GM18867 (cell line): ENCODE results near the gene MARCHF4.

ENCODE experiments used
- ATAC-seq: cut with Tn5 transposase; IDR thresholded peaks from one replicate; pipeline ENCODE4 v1.9.1; 2021; ENCODE audit warnings: mild to moderate bottlenecking, moderate library complexity; ENCODE audit not compliant: unreplicated experiment

MARCHF4 gene, protein sequence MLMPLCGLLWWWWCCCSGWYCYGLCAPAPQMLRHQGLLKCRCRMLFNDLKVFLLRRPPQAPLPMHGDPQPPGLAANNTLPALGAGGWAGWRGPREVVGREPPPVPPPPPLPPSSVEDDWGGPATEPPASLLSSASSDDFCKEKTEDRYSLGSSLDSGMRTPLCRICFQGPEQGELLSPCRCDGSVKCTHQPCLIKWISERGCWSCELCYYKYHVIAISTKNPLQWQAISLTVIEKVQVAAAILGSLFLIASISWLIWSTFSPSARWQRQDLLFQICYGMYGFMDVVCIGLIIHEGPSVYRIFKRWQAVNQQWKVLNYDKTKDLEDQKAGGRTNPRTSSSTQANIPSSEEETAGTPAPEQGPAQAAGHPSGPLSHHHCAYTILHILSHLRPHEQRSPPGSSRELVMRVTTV

DNA sequence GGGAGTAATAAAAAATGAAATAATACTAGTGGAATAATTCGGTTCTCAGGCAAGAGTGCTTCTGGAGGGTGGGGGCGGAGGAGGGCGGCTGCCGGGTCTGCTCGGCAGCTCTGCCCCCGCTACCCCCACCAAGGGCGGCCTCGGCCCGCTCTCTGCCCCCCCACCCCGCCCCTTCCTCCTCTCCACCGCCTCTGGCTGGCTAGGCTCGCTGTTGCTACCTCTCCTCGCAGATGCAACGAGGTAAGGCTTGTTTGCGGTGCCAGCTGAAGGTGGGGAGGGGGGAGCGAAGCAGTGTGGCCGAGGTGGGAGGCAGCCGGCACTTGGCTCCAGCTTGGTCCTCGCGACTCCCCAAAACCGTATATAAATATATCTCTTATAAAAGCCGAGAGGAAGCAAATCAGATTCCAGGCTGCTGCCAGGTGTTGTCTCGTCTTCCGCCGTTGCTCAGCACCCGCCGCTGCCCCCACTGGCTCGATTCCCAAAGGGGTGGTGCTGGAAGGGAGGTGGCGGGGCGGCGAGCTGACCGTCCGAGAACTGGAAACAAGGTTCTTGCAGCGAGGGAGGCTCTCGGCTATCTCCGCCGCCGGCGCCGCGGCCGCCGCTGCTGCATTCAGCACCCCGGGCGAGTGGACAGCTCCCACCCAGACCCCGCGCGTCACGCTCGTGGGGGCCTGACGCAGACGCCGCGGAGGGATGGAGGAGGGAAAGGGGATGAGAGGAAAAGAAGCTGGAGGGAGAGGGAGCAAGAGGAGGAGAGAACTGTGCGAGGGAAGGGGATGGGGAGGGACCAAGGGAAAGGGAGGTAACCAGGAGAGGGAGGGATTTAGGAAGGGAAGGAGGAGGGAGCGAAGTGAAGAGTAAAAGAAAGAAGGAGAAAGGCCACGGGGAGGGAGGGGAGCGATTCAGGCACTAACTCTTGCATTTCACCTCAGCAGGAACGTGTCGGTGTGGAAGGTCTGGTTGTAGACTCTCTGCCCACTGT, at the start of gene MARCHF4:
MARCHF4 (minus strand) TSS at position 763 of the 982 bp plus-strand sequence. CDS start 2,223 bp downstream, outside the sequence.
- ATAC-seq = no peak

DNA sequence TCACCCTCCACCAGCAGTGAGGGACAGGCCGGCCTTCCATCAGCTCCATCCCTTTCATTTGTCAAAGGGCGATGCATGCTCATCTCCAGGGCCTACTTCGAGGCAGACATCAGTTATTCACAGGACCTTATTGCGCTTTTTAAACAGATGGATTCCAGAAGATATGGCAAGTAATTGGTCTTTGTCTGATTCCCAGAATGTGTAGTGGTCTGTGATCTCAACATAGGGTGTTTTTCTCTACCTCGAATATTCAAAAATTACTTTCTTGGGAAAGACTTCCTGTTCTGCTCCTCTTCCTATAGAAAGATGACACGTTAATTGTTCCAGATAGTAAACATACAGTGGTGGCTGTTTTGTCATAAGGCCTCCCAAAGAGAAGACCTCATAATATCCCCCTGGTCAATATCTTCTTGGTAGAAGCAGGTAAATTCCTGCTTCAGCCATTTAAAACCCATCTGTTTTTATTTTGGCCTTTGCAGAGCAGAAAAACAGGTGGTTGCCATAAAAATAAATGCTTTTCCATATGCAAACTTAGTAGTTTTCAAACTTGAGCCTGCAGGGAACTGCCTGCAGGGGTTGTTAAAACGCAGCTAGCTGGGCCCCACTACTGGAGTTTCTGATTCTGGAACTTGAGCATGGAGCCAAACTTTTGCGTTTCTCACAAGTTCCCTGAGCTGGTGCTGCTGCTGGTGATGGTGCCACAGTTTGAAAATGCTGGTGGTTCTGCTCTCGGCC, 48.3 kb upstream of the MARCHF4 start:
- no peak for ATAC-seq

DNA sequence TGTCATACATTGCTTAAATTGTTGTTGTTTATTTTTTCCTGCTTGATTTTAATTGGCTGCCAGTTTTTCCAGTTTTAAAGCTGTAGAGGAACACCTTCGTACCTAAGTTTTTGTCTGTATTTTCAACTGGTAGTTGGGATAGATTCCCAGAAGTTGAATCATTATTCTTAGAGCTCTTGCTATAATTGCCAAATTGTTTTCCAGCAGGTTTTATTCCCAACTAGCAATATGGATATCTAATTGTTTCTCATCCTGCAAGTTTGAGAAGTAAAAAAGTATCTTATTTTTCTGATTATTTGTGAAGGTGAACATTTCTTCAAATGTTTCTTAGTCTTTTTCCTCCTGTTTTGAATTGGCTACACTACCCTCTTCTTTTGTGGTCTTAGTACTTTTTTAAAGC, 46.7 kb upstream of the MARCHF4 start:
- no peak for ATAC-seq

DNA sequence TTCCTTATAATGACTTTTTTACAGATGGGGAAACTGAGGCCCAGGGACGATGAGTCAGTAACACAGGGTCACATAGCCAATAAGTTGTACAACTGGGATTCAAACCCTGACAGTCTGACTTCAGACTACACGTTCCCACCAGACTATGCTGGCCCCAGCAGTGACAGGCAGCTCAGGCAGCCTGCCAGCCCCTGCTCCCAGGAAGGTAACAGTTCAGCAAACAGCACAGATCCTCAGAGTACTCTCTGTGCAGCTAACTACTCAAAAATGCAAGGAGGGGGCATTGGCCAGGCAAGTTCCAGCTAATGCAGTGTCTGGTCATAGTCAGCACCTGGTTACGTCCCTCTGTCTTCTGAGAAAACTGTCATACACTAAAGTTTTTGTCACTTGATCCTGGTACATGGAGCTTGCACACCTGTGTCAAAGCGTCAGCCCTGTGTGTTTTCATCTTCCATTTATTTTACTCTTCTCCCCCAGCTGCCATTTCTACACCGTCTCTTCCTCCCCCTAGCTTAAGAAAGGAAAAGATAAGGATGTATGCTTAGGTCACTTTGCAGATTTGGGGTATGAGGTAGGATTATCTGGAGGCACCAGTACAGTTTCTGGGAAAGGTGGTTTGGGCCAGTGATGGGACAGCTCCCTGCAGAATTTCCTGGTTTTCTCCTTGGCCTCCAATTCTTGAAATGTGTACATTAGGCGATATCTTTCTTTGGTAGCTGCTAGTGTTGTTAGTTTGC, 44.5 kb upstream of the MARCHF4 start:
- no peak for ATAC-seq

DNA sequence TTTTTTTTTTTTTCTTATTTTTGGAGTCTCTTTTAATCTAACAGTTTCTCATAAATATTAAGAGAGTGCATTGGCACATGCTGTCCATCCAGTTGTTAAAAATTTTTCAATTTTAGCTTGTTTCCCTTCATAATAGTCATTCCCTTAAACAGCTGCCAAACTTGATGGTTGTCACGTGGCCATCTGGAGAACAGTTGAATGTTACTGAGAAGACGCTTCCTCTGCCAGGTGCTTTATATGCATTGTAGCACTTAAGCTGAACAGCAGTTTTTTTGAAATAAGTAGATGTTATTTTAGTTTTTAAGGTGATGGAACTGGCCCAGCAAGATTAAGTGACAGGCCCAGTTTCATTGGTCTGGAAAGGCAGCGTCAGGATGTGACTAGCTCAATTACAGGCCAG, 43.3 kb upstream of the MARCHF4 start:
- ATAC-seq = no peak

DNA sequence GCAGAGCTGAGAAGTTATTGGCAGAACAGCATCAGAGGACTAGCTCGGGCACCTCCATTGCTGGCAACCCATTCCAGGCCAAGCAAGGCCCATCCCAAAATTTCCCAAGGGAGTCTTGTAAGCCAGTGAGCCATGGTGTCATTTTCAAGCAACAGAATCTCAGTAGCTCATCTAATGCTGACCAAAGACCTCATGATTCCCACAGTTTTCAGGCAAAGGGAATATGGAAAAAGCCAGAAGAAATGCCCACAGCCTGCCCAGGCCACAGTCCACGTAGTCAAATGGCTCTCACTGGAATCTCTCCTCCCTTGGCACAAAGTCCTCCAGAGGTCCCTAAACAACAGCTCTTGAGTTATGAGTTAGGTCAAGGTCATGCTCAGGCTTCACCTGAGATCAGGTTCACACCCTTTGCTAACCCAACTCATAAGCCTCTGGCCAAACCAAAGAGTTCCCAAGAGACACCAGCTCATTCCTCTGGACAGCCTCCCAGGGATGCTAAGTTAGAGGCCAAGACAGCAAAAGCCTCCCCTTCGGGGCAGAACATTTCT, 42.6 kb upstream of the MARCHF4 start:
- no peak for ATAC-seq

DNA sequence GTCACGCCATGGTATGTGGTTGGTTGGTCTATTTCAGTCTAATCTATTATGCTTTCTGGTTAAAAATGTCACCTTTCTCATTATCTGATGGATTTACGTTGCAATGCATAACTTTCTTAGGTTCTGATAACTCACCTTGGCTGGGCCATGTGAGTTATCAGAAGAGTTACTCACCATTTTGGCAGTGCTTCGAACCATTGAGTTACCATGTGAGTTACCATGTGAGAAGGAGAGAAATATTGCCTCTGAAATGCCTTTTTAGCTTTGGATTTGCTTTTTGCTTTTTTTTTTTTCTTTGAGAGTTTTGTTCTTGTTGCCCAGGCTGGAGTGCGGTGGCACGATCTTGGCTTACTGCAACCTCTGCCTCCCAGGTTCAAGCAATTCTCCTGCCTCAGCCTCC, 41.6 kb upstream of the MARCHF4 start:
- no peak for ATAC-seq

DNA sequence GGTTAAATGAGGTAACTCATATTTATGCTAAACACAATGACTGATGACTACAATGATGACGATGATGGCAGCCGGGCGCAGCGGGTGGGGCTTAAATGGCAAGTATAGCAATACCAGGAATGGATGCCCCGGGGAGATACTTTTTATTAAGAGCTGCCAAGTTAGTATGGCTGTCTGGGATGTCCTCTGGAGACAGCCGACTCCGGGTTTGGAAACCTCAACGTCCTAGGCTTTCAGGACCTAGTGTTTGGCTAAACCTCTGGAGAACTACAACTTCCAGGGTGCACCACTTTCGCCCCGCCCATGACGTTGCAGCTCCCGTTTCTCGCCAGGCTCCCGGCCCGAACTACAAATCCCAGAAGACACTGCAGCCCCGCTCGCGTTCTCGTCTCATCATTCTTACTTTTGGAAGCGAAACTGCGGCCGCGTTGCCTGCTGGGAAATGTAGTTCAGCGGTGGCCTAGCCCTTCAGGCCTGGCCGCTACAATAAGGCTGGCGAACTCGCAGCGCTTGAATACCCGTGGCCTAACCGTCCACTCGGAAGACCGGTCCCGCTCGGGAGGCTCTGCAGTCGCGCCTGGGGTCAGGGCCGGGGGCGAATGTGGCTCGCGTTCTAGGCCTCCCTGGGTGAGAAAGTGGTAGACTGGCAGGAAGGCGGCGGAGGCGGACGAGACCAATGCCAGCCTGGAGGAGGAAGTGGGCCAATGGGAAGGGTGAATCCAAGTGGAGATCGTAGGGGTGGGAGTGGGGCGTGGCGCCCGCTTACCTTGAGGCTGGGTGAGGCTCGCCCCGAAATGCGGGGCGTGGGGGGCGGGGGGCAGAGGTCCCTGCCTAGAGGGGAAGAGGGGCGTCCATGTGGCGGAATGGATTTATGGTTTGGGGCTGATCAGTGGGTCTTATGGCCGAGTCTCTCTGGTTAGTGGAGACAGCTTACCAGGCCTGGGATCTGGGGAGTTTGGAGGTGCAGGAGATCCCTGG, 40.0 kb upstream of the MARCHF4 start, which contains the start of gene SMARCAL1:
SMARCAL1 (plus strand) TSS at position 463 of the 978 bp plus-strand sequence. CDS start 2,221 bp downstream, outside the sequence.
- peak; percentile 86 for ATAC-seq

DNA sequence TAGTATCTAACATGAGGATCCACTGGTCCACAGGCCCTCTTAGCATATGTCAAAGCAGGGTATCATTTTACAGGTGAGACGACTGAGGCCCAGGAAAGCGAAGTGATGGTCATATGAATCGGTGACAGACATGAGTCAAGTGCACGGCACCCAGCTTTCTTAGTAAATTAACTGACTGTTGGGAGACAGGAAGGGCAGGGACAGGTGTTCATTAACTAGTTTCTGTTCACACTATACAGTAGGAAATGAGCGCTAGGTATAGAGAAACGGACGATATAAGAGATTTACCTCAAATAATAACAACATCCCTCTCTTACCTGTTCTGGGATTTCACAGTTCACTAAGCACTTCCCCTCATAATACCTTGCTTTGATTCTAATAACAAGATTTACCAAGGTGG, 38.3 kb upstream of the MARCHF4 start:
- ATAC-seq = peak; percentile 34

DNA sequence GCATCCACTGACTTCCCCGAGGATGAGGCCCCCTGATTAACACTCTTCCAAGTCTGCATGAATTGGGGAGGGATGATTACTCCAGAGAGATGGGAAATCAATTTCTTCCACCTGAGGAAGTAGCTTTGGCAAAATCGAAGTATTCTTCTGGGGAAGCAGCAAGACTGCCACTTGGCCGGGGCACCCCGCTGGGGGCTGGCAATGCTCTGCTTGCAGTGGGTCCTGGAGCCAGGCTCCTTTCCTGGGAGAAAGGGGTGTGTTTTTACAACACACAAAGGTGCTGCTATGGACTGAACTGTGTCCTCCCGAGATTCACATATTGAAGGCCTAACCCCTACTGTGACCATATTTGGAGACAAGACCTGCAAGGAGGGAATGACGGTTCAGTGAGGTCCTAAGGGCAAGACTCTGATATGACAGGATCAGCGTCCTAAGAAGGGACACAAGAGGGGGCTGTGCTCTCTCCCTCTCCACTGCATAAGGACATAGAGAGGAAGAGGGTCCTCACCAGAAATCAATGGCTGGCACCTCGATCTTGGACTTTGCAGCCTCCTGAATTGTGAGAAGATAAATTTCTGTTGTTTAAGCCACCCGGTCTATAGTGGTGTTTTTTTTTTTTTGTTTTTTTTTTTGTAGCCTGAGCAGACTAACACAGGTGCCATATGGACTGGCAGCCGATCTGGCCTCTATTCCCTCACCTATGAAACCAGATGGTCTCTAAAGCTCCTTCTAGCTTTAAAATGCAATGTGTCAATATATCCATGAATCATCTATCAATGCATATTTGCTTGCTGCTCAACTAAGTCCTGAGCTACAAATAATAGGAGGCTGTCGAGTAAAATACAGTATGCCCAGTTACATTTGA, 36.4 kb upstream of the MARCHF4 start:
- ATAC-seq = no peak

DNA sequence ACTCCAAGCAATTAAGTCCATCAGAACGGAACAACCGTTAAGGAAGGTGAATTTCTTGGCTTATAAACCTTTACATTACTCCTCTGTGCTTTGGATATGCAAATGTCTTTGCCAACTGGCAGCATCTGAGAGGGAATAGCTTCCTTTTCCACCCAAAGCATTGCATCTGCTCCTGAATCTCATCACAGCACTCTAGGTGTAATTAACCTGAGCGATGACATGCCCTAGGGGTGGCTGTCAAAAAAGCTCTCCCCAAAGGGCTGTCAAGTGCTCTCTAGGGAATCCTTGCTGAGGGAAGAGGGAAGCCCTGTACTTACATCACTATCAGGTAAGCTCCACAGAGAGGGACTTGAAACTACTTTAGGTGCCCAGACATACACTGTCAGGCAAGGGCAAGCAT, 34.5 kb upstream of the MARCHF4 start:
- no peak for ATAC-seq

DNA sequence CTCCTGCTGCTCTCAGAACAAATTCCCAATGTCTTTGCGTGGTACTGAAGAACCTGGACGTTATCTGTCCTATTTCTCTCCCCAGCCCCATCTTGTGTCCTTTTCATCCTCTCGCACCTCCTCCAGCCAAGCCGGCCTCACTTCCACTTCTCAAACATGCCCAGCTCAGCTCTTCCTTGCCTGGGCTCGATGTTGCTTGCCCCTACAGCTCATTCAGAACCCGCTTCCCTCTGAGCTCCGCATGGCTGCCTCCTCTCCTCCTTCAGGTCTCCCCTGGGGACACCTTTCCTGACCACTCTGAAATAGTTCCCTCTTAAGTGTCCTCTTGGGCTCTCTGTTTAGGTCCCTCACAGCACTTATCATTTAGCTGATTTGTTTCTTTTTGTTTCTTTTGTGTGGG, 33.3 kb upstream of the MARCHF4 start:
- ATAC-seq = no peak

DNA sequence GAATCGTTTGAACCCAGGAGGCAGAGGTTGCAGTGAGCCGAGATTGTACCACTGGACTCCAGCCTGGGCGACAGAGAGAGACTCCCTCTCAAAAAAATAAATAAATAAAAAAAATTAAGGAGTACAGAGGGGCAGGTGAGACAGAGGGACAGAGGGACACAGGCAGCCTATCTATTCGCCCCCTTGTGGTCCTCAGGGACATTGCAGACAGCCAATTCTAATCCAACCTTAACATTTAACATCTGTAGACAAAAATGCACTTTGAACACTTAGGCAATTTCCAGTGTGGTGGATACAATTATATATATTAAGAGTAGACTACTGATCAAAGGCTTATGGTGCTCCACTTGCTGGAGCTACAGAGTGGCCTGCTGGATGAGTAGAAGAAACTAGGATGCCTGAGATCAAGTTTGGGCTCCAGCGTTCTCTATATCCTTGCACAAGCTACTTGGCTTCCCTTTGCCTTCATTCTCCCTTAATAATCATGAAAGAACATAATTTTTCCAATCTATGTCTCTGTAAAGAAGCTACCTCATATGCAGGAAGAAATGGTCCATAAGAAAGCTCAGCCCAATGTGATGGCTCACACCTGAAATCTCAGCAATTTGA, 31.8 kb upstream of the MARCHF4 start:
- peak; percentile 63 for ATAC-seq

DNA sequence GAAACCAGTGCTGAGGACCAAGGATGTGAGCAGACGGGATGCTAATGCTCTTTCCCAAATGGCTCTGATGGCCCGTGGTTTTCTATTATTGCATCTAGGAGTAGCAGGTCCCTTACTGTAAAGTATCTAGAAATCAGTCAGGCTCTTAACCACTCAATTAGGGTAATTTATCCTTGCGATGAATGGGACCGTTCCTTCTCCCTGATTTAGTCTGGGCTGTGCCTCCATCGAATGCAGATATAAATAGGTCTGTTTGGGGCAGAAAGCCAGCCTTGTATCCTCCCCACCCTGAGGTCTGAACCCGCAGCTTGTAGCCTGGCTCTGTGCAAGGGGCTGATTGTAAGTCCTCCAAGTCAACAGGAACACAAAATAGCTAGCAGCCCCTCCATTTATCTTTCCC, 30.5 kb upstream of the MARCHF4 start:
- ATAC-seq = no peak

DNA sequence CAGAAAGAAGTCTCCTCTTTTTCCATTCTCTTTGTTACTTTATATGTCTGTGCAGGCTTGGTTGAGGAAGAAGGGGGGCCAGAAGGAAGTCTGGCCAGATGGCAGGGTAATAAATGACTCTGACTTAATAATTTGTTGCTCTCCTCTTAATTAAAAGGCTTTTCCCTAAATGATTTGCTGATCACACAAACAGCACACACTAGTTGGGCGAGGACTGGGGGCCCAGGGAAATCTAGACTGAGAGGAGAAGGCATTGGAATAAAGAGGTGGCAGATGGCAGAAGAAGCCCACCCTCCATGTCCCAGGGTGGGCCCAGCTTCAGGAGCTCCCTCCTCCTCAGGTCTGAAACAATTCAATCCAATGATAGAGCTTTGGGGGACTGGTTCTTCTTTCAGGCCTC, 27.3 kb upstream of the MARCHF4 start:
- ATAC-seq = no peak

DNA sequence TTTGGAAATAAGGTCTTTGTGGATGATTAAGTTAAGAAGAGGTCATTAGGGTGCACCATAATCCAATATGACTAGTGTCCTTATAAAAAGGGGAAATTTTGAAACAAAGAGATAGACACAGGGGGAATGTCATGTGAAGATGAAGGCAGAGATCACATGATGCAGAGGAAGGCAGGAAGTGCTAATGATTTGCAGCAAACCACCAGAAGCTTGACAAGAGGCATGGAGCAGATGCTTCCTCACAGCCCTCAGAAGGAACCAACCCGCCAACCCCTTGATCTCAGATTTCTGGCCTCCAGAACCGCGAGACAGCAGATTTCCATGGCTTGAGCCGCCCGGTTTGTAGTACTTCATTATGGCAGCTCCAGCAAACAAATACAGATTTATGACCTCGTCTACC, 22.6 kb upstream of the MARCHF4 start:
- ATAC-seq = no peak
